ENCODE results near the gene RPL39L.

Gene RPL39L

DNA sequence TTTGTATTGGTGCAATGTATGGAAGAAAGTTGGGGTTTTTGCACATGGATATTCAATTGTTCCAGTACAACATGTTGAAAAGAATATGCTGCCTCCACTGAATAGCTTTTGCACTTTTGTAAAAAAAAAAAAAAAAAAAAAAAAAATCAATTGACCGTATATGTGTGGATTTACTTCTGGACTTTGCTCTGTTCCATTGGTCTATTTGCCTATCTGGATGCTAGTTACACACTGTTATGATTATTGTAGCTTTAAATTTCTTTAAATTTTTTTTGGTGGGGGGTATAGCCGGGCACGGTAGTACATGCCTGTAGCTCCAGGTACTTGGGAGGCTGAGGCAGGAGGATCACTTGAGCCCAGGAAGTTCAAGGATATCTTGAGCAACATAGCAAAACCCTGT is 52.5 kb downstream of the RPL39L start:
- no peak for FAIRE-seq

- FAIRE-seq: no peak
Observed at GRCh38 chr3:187085933-187086332, 53.4 kb downstream of the RPL39L start.

DNA sequence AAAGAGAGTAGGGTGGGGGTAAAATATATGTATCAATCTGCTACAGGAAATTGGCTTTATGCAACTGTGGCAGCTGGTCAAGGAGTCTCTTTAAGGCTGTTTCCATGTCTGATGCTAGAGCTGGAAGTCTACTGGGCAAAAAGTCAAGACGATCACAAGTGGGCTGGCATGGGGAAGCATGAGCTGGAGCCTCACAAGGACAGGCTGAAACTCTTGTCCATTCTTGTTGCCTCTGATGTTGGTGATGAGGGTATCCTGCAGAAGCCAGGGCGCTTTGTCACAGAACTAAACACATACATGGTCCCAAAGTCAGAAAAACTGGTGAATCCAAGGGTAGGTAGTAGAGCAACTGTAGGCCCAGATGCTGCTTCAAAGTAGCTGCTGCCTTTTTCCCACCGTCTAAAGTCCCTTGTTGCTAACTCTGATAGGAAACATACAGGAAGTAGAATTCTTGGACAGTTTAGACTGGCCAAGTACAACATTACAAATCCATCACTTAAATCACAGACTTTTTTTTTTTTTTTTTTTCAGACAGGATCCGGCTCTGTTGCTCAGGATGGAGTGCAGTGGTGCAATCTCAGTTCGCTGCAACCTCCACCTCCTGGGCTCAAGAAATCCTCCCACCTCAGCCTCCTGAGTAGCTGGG is 54.2 kb downstream of the RPL39L start:
- no peak for FAIRE-seq

DNA sequence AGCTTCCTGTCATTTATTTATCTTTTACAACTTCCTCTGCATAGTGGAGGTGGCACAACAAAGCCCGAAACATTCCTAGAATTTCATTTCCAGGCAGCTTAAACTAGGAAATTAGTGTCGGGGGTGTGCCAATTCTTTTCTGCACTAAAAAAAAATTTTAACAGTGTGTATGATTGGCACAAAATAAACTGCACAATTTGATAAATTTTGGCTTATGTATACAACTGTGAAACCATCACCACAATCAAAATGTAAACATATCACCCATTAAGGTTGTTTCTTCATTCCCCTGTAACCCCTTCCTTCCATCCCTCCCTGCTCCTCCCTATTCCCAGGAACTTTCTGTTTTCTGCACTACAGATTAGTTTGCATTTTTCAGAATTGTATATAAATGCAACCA is 54.7 kb downstream of the RPL39L start:
- no peak for FAIRE-seq

DNA sequence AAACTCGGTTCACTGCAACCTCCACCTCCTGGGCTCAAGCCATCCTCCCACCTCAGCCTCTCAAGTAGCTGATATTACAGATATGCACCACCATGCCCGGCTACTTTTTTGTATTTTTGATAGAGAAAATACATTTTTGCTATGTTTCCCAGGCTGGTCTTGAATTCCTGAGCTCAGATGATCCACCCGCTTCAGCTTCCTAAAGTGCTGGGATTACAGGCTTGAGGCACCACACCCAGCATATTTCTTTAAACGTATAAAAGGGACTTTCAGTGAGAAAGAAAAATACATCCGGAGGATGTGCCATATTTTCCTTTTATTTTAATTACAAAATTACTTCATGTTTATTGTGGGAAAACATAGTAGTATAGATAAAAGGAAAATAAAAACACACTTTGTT is 55.2 kb downstream of the RPL39L start:
- no peak for FAIRE-seq

GRCh38 chr3:187082758-187083375 is 56.4 kb downstream of the RPL39L start:
- FAIRE-seq: no peak

GRCh38 chr3:187080799-187081450 is 58.4 kb downstream of the RPL39L start:
- FAIRE-seq: no peak

DNA sequence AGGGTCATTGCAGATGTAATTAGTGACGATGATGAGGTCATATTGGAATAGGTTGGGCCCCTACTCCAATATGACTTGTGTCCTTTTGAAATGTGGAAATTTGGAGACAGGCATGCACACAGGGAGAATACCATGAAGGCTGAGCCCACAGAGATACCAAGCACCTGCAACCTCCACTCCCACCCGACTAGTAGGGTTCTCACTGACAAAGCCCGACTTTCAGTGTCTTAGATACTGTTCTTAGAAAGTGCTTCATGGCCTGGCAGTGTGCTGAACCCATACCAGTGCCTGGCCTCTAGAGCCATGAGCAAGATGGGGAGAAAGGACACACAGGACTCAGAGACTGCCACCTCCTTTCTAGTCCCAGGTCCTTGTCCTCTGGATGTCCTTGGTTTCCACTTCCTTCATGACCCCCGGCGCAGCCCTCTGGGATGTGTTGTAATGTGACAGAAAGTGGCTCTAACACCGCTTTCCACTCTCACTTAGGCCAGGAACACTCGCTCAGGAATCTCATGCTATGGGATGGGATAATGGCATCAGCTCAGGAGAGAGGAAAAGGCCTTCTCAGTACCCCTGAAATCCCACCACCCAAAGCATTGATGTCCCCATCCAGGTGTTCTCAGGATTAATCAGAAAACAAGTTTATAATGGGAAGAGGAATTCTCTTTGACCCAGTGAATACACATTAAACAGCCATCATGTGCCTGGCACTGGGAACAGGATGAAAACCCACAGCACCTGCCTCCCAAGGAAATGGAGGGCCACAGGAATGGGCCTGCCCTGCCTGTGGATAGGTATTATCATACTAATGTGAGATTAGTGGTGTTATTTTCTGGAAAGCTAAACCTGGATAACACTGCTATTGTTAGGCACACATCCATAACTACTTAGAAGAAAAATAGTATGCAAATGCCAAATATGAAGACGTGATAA is 59.9 kb downstream of the RPL39L start:
- no peak for FAIRE-seq

GRCh38 chr3:187077537-187077936 is 61.8 kb downstream of the RPL39L start:
- FAIRE-seq: no peak

- no peak for FAIRE-seq
Observed at GRCh38 chr3:187077085-187077484, 62.2 kb downstream of the RPL39L start.

DNA sequence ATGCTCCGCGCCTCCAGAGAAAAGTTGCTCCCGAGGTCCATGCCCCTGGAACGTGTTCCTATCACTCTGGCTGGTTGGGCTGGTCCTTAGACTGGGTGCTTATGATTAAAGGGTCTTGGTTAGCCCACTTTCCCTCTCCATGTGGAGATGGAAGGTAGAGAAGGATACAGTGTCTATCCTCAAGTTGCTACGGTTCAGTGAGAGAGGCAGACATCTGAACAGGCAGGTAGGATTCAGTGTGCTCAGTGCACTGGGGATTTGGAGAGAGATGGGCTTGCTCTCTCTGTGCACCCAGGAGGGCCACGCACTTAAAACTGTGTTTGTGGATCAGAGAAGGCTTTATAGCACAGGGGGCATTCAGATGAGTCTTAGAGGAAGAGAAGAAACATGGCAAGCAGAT is 63.0 kb downstream of the RPL39L start:
- FAIRE-seq: no peak

- no peak for FAIRE-seq
Observed at GRCh38 chr3:187074846-187075245, 64.5 kb downstream of the RPL39L start.

- FAIRE-seq: no peak
Observed at GRCh38 chr3:187073581-187074098, 65.7 kb downstream of the RPL39L start.

- no peak for FAIRE-seq
Observed at GRCh38 chr3:187072511-187072910, 66.8 kb downstream of the RPL39L start.

- FAIRE-seq: no peak
Observed at GRCh38 chr3:187072102-187072501, 67.2 kb downstream of the RPL39L start.

Measured in A204.1 (cell line).